HepG2 (cell line): ENCODE results near the gene CDIP1. TPM values are rescaled to one million over a fixed set of nuclear protein-coding genes. Genes with fewer than 3 reads are reported as not detected.

Source experiments
- ARNT2 ChIP-seq: sonication (generic); formaldehyde crosslinking; IDR thresholded peaks from 2 replicates; pipeline ENCODE4 v1.8.0; 2022; ENCODE audit warnings: mild to moderate bottlenecking, low read depth, missing genetic modification reagents, moderate library complexity
- CCAR2 ChIP-seq: fragments of 200-400 bp; formaldehyde crosslinking; optimal IDR thresholded peaks from 2 replicates; pipeline ENCODE3; 2018; ENCODE audit warnings: low read depth, mild to moderate bottlenecking, low read length, moderate library complexity
- HMG20A ChIP-seq: IDR thresholded peaks from 2 replicates; pipeline ENCODE4 v1.6.1; 2016; ENCODE audit warnings: borderline replicate concordance
- HMGA1 ChIP-seq: sonication (generic); formaldehyde crosslinking; conservative IDR thresholded peaks from 2 replicates; pipeline ENCODE4 v1.4.0; 2020; ENCODE audit warnings: missing genetic modification reagents
- KLF9 ChIP-seq: IDR thresholded peaks from 2 replicates; pipeline ENCODE4 v1.6.1; 2016; ENCODE audit warnings: low read depth
- NFYC ChIP-seq: IDR thresholded peaks from 2 replicates; pipeline ENCODE4 v1.6.1; 2016; ENCODE audit warnings: missing genetic modification reagents, missing compliant biosample characterization
- PAX8 ChIP-seq: sonication (generic); formaldehyde crosslinking; IDR thresholded peaks from 2 replicates; pipeline ENCODE4 v1.8.0; 2022; ENCODE audit warnings: mild to moderate bottlenecking, missing genetic modification reagents, borderline replicate concordance
- PITX1 ChIP-seq: sonication (generic); formaldehyde crosslinking; IDR thresholded peaks from 2 replicates; pipeline ENCODE4 v1.5.1; 2020; ENCODE audit warnings: mild to moderate bottlenecking, missing genetic modification reagents
- POLR2A ChIP-seq, 2 experiments: IDR thresholded peaks; 2 replicates each; pipeline ENCODE4 v1.6.1; 2011; ENCODE audit warnings: low read depth in 2 of 2, low read length in 2 of 2, mild to moderate bottlenecking in 1 of 2, moderate library complexity in 1 of 2; ENCODE audit not compliant: insufficient read depth in 1 of 2
- RBFOX2 ChIP-seq: fragments of 200-400 bp; formaldehyde crosslinking; IDR thresholded peaks from 2 replicates; pipeline ENCODE4 v1.6.1; 2017; ENCODE audit warnings: low read depth, mild to moderate bottlenecking, low read length
- TGIF2 ChIP-seq: IDR thresholded peaks from 2 replicates; pipeline ENCODE4 v1.6.1; 2016; ENCODE audit warnings: control low read depth, missing compliant biosample characterization
- TIGD3 ChIP-seq: sonication (generic); formaldehyde crosslinking; IDR thresholded peaks from 2 replicates; pipeline ENCODE4 v1.5.1; 2020; ENCODE audit warnings: mild to moderate bottlenecking, missing genetic modification reagents, borderline replicate concordance
- ZNF260 ChIP-seq: sonication (generic); formaldehyde crosslinking; IDR thresholded peaks from 2 replicates; pipeline ENCODE4 v1.4.0; 2020; ENCODE audit warnings: missing genetic modification reagents, low read depth, mild to moderate bottlenecking, borderline replicate concordance
- ZNF350 ChIP-seq: sonication (generic); formaldehyde crosslinking; IDR thresholded peaks from 2 replicates; pipeline ENCODE4 v1.4.0; 2020; ENCODE audit warnings: mild to moderate bottlenecking, low read depth, missing genetic modification reagents, borderline replicate concordance
- ZNF430 ChIP-seq: sonication (generic); formaldehyde crosslinking; IDR thresholded peaks from 2 replicates; pipeline ENCODE4 v1.9.0; 2021; ENCODE audit warnings: mild to moderate bottlenecking, missing genetic modification reagents
- ZNF567 ChIP-seq: sonication (generic); formaldehyde crosslinking; IDR thresholded peaks from 2 replicates; pipeline ENCODE4 v1.8.1; 2023; ENCODE audit warnings: mild to moderate bottlenecking, missing genetic modification reagents, borderline replicate concordance
- ZNF615 ChIP-seq: sonication (generic); formaldehyde crosslinking; IDR thresholded peaks from 2 replicates; pipeline ENCODE4 v1.5.0; 2020; ENCODE audit warnings: mild to moderate bottlenecking, missing genetic modification reagents, borderline replicate concordance
- ZNF737 ChIP-seq: sonication (generic); formaldehyde crosslinking; IDR thresholded peaks from 2 replicates; pipeline ENCODE4 v1.5.0; 2020; ENCODE audit warnings: missing genetic modification reagents, mild to moderate bottlenecking, borderline replicate concordance
- polyA plus RNA-seq, 8 experiments: library from polyadenylated mRNA; depleted of rRNA in 3 of 8; stranded (reverse) in 7 of 8; unstranded in 1 of 8; fragments of >200 nt; fragmentation: Illumina TruSeq in 4 of 8; extraction: Trizol in 4 of 8; gene quantifications; 2 replicates each; pipeline versions ENCODE4 v1.2.1 to v1.2.3, GENCODE V29; 2011 to 2016; ENCODE audit warnings: low read depth in 4 of 8, missing spikeins in 1 of 8, mixed read lengths in 1 of 8; ENCODE audit not compliant: insufficient read depth in 1 of 8
- total RNA-seq, 5 experiments: library from RNA; depleted of rRNA; stranded (reverse); fragments of >200 nt; fragmentation: Illumina TruSeq; extraction: Trizol; gene quantifications; 2 replicates each; pipeline ENCODE4 v1.2.3, GENCODE V29; 2016; ENCODE audit warnings: low read depth in 1 of 5
- TF ChIP-seq, protein P1 (sequence below): sonication (generic); formaldehyde crosslinking; IDR thresholded peaks from one replicate; pipeline ENCODE4 v1.5.1; 2020; ENCODE audit warnings: mild to moderate bottlenecking, missing genetic modification reagents; ENCODE audit errors: not compliant biosample characterization

Gene CDIP1
- total and polyA plus RNA-seq, 2 of the 13 experiments (the other 11 are each of a cell fraction or from before 2014, with no cell fraction given) = 31.2 to 56.7 TPM

- TF ChIP-seq PITX1 (CRISPR knock-in tag) (peak; percentile 63; the same call in 1 of the 2 replicates), ARNT2 (no peak), ZNF260 (CRISPR knock-in tag) (no peak), TGIF2 (CRISPR knock-in tag) (peak; percentile 15; the same call in 1 of the 2 replicates), HMGA1 (CRISPR knock-in tag) (no peak), RBFOX2 (peak; percentile 65), CCAR2 (no peak), PAX8 (CRISPR knock-in tag) (no peak), ZNF567 (CRISPR knock-in tag) (peak; percentile 73; the same call in 1 of the 2 replicates), HMG20A (CRISPR knock-in tag) (peak; percentile 58; the same call in 1 of the 2 replicates), ZNF350 (peak; percentile 87), ZNF430 (CRISPR knock-in tag) (no peak), NFYC (no peak), KLF9 (no peak), ZNF615 (CRISPR knock-in tag) (no peak), TIGD3 (CRISPR knock-in tag) (no peak), POLR2A (IDR thresholded peaks at IDR 0.05; ENCODE audit: insufficient read depth in 1 of 2, low read depth in 2 of 2, low read length in 2 of 2) (peak in 1 of 2 experiments; percentile 58; a peak in 2 of 4 replicates), ZNF737 (CRISPR knock-in tag) (no peak)
- TF ChIP-seq, protein P1, sequence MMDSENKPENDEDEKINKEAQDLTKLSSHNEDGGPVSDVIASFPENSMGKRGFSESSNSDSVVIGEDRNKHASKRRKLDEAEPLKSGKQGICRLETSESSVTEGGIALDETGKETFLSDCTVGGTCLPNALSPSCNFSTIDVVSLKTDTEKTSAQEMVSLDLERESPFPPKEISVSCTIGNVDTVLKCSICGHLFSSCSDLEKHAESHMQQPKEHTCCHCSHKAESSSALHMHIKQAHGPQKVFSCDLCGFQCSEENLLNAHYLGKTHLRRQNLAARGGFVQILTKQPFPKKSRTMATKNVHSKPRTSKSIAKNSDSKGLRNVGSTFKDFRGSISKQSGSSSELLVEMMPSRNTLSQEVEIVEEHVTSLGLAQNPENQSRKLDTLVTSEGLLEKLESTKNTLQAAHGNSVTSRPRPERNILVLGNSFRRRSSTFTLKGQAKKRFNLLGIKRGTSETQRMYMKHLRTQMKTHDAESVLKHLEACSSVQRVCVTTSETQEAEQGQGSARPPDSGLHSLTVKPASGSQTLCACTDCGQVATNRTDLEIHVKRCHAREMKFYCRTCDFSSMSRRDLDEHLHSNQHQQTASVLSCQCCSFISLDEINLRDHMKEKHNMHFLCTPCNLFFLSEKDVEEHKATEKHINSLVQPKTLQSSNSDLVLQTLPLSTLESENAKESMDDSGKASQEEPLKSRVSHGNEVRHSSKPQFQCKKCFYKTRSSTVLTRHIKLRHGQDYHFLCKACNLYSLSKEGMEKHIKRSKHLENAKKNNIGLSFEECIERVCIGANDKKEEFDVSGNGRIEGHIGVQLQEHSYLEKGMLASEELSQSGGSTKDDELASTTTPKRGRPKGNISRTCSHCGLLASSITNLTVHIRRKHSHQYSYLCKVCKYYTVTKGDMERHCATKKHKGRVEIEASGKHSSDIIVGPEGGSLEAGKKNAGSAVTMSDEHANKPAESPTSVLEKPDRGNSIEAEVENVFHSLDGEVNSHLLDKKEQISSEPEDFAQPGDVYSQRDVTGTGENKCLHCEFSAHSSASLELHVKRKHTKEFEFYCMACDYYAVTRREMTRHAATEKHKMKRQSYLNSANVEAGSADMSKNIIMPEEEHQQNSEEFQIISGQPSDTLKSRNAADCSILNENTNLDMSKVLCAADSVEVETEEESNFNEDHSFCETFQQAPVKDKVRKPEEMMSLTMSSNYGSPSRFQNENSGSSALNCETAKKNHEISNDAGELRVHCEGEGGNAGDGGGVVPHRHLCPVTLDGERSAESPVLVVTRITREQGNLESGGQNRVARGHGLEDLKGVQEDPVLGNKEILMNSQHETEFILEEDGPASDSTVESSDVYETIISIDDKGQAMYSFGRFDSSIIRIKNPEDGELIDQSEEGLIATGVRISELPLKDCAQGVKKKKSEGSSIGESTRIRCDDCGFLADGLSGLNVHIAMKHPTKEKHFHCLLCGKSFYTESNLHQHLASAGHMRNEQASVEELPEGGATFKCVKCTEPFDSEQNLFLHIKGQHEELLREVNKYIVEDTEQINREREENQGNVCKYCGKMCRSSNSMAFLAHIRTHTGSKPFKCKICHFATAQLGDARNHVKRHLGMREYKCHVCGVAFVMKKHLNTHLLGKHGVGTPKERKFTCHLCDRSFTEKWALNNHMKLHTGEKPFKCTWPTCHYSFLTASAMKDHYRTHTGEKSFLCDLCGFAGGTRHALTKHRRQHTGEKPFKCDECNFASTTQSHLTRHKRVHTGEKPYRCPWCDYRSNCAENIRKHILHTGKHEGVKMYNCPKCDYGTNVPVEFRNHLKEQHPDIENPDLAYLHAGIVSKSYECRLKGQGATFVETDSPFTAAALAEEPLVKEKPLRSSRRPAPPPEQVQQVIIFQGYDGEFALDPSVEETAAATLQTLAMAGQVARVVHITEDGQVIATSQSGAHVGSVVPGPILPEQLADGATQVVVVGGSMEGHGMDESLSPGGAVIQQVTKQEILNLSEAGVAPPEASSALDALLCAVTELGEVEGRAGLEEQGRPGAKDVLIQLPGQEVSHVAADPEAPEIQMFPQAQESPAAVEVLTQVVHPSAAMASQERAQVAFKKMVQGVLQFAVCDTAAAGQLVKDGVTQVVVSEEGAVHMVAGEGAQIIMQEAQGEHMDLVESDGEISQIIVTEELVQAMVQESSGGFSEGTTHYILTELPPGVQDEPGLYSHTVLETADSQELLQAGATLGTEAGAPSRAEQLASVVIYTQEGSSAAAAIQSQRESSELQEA (CRISPR knock-in tag) = peak; percentile 47
Observed at GRCh38 chr16:4461250-4462085, 77.1 kb downstream of the CDIP1 start (continued).
